ENCODE data around the gene WNT2.
"Not testable (repeated sequence)": the region's sequence is repeated elsewhere in the genome, so short reads cannot be mapped to it uniquely, and the experiment has no call there.

WNT2 gene

GRCh38 chr7:117302396-117302795, 20.5 kb downstream of the WNT2 start:
- DNase-seq, result no peak

GRCh38 chr7:117300506-117300905, 22.4 kb downstream of the WNT2 start:
- DNase-seq, result not testable (repeated sequence)

- no peak for DNase-seq
Observed at GRCh38 chr7:117297606-117298005, 25.3 kb downstream of the WNT2 start.

GRCh38 chr7:117296066-117296465, 26.8 kb downstream of the WNT2 start:
- no peak for DNase-seq

GRCh38 chr7:117285826-117286225, 37.0 kb downstream of the WNT2 start:
- no peak for DNase-seq

GRCh38 chr7:117284692-117285091, 38.2 kb downstream of the WNT2 start:
- DNase-seq, result no peak

- no peak for DNase-seq
Observed at GRCh38 chr7:117283779-117284178, 39.1 kb downstream of the WNT2 start.

GRCh38 chr7:117283371-117283770, 39.5 kb downstream of the WNT2 start:
- DNase-seq, result no peak

GRCh38 chr7:117282239-117282812, 40.5 kb downstream of the WNT2 start:
- no peak for DNase-seq

- no peak for DNase-seq
Observed at GRCh38 chr7:117281562-117281961, 41.3 kb downstream of the WNT2 start.

- no peak for DNase-seq
Observed at GRCh38 chr7:117279931-117280557, 42.8 kb downstream of the WNT2 start.

- no peak for DNase-seq
Observed at GRCh38 chr7:117279203-117279602, 43.7 kb downstream of the WNT2 start.

GRCh38 chr7:117278040-117278439, 44.8 kb downstream of the WNT2 start:
- no peak for DNase-seq

- no peak for DNase-seq
Observed at GRCh38 chr7:117277576-117277975, 45.3 kb downstream of the WNT2 start.

GRCh38 chr7:117274951-117275350, 47.9 kb downstream of the WNT2 start:
- DNase-seq, result no peak

- DNase-seq, result no peak
Observed at GRCh38 chr7:117273814-117274225, 49.0 kb downstream of the WNT2 start.

- DNase-seq, result no peak
Observed at GRCh38 chr7:117273325-117273724, 49.5 kb downstream of the WNT2 start.

GRCh38 chr7:117272017-117272759, 50.7 kb downstream of the WNT2 start:
- DNase-seq, result no peak

- DNase-seq, result no peak
Observed at GRCh38 chr7:117271566-117271965, 51.3 kb downstream of the WNT2 start.

GRCh38 chr7:117270371-117270770, 52.5 kb downstream of the WNT2 start:
- no peak for DNase-seq

- no peak for DNase-seq
Observed at GRCh38 chr7:117269886-117270285, 53.0 kb downstream of the WNT2 start.

GRCh38 chr7:117269417-117269816, 53.4 kb downstream of the WNT2 start:
- DNase-seq, result no peak

GRCh38 chr7:117264716-117265115, 58.1 kb downstream of the WNT2 start:
- no peak for DNase-seq

- no peak for DNase-seq
Observed at GRCh38 chr7:117262546-117262945, 60.3 kb downstream of the WNT2 start.
